Loucy (cell line): ENCODE measurements around the gene OTC.

Source experiments
- H2AFZ ChIP-seq: fragments of 200-600 bp; sonication (generic); 2 replicates; pipeline ENCODE4 v1.6.0; 2016; ENCODE audit warnings: antibody characterized with exemption, mild to moderate bottlenecking, low read length, moderate library complexity
- H3F3A ChIP-seq: fragments of 200-600 bp; 2 replicates; pipeline ENCODE4 v1.6.0; 2016; ENCODE audit warnings: antibody characterized with exemption, low read depth, mild to moderate bottlenecking
- H3K27me3 ChIP-seq: fragments of 200-600 bp; sonication (generic); 2 replicates; pipeline ENCODE4 v1.6.1; 2014; ENCODE audit warnings: low read length, mild to moderate bottlenecking; ENCODE audit not compliant: insufficient read depth, poor library complexity, severe bottlenecking
- H3K36me3 ChIP-seq: fragments of 200-600 bp; sonication (generic); 2 replicates; pipeline ENCODE4 v1.6.1; 2016; ENCODE audit warnings: low read length; ENCODE audit not compliant: insufficient read depth
- H3K4me1 ChIP-seq: fragments of 200-600 bp; sonication (generic); 2 replicates; pipeline ENCODE4 v1.5.1; 2014; ENCODE audit warnings: low read length, mild to moderate bottlenecking; ENCODE audit not compliant: insufficient read depth, poor library complexity, severe bottlenecking
- H3K4me2 ChIP-seq: fragments of 200-600 bp; sonication (generic); 2 replicates; pipeline ENCODE4 v1.6.0; 2014; ENCODE audit warnings: antibody characterized with exemption, low read length, low read depth, mild to moderate bottlenecking; ENCODE audit not compliant: poor library complexity, severe bottlenecking
- H3K4me3 ChIP-seq: fragments of 200-600 bp; sonication (generic); 2 replicates; pipeline ENCODE4 v1.5.1; 2014; ENCODE audit warnings: low read length, mild to moderate bottlenecking, mixed read lengths; ENCODE audit not compliant: poor library complexity, severe bottlenecking
- H3K79me2 ChIP-seq: fragments of 200-600 bp; sonication (generic); 2 replicates; pipeline ENCODE4 v1.6.1; 2014; ENCODE audit warnings: low read length; ENCODE audit not compliant: insufficient read depth
- H3K9ac ChIP-seq: fragments of 200-600 bp; sonication (generic); 2 replicates; pipeline ENCODE4 v1.6.0; 2014; ENCODE audit warnings: mild to moderate bottlenecking, low read depth, low read length, moderate library complexity; ENCODE audit not compliant: poor library complexity, severe bottlenecking
- H3K9me2 ChIP-seq: fragments of 200-600 bp; sonication (generic); replicated peaks from 2 replicates; pipeline ENCODE4 v1.6.1; 2016; ENCODE audit warnings: low read depth, low read length, mixed read lengths
- H3K9me3 ChIP-seq: fragments of 200-600 bp; sonication (generic); 2 replicates; pipeline ENCODE4 v1.6.1; 2014; ENCODE audit warnings: mild to moderate bottlenecking, antibody characterized with exemption, low read length, low read depth; ENCODE audit not compliant: insufficient read depth
- H4K20me1 ChIP-seq: fragments of 200-600 bp; sonication (generic); 2 replicates; pipeline ENCODE4 v1.6.0; 2014; ENCODE audit warnings: antibody characterized with exemption, low read length, mild to moderate bottlenecking; ENCODE audit not compliant: insufficient read depth, poor library complexity, severe bottlenecking
- CTCF ChIP-seq: fragments of 200-600 bp; sonication (generic); conservative IDR thresholded peaks from 2 replicates; pipeline ENCODE4 v1.5.1; 2014; ENCODE audit warnings: mild to moderate bottlenecking, antibody characterized with exemption, low read length
- EZH2phosphoT487 ChIP-seq: fragments of 200-600 bp; IDR thresholded peaks from 2 replicates; pipeline ENCODE4 v1.6.1; 2018; ENCODE audit warnings: antibody characterized with exemption, mild to moderate bottlenecking, moderate library complexity, borderline replicate concordance

Gene OTC

GRCh38 chrX:38311743-38312142 is 40.7 kb upstream of the OTC start:
- H2AFZ ChIP-seq: no peak overlapping the region
- no peaks in the 10 kb centered on the region for H3K9me2 ChIP-seq
- no peaks in the 10 kb centered on the region for H3K9me3 ChIP-seq
- peak overlapping the region; percentile 20 for H3K4me2 ChIP-seq
- H3F3A ChIP-seq: no peaks in the 10 kb centered on the region
- H3K79me2 ChIP-seq: peaks cover 43% of the 10 kb centered on the region
- peaks cover 2% of the 10 kb centered on the region for H4K20me1 ChIP-seq
- H3K9ac ChIP-seq: no peak overlapping the region
- peaks cover 31% of the 10 kb centered on the region for H3K4me1 ChIP-seq
- H3K36me3 ChIP-seq: peaks cover 34% of the 10 kb centered on the region
- TF ChIP-seq EZH2phosphoT487 (no peak), CTCF (no peak)
- H3K27me3 ChIP-seq: no peaks in the 10 kb centered on the region
- no peak overlapping the region for H3K4me3 ChIP-seq

- no peak for TF ChIP-seq CTCF
- TF ChIP-seq EZH2phosphoT487: no peak
- H3K4me2 ChIP-seq: peak overlapping the region; percentile 20
Observed at GRCh38 chrX:38312436-38312835, 40.0 kb upstream of the OTC start.

GRCh38 chrX:38313190-38313589 is 39.2 kb upstream of the OTC start:
- Histone ChIP-seq H3K9me2 (no peaks in the 10 kb centered on the region), H3K4me1 (peaks cover 37% of the 10 kb centered on the region), H3F3A (peaks cover 6% of the 10 kb centered on the region; the same call in 1 of the 2 replicates), H3K4me2 (peak overlapping the region; percentile 20), H3K9ac (no peak overlapping the region), H3K36me3 (peaks cover 38% of the 10 kb centered on the region), H2AFZ (no peak overlapping the region), H3K4me3 (no peak overlapping the region), H3K9me3 (no peaks in the 10 kb centered on the region), H3K27me3 (no peaks in the 10 kb centered on the region), H3K79me2 (peaks cover 54% of the 10 kb centered on the region), H4K20me1 (peaks cover 2% of the 10 kb centered on the region)
- TF ChIP-seq EZH2phosphoT487 (no peak), CTCF (no peak)

More at GRCh38 chrX:38312436-38312835, 40.0 kb upstream of the OTC start:
- Histone ChIP-seq H2AFZ (no peak overlapping the region), H3K79me2 (peaks cover 50% of the 10 kb centered on the region), H3K9me2 (no peaks in the 10 kb centered on the region), H3K4me3 (no peak overlapping the region), H3F3A (peaks cover 2% of the 10 kb centered on the region; the same call in 1 of the 2 replicates), H3K36me3 (peaks cover 41% of the 10 kb centered on the region), H3K4me1 (peaks cover 37% of the 10 kb centered on the region), H3K9me3 (no peaks in the 10 kb centered on the region), H3K9ac (no peak overlapping the region), H3K27me3 (no peaks in the 10 kb centered on the region), H4K20me1 (peaks cover 2% of the 10 kb centered on the region)
